ENCODE measurements around the gene GTF2H2C.
"Not testable (repeated sequence)": the region's sequence is repeated elsewhere in the genome, so short reads cannot be mapped to it uniquely, and the experiment has no call there.

Gene GTF2H2C

GRCh38 chr5:69566172-69566571 lies 6.2 kb downstream of the GTF2H2C start:
- DNase-seq (ENCODE audit: low read depth in 3 of 3): not testable (repeated sequence)

- not testable (repeated sequence) for DNase-seq (ENCODE audit: low read depth in 3 of 3)
Observed at GRCh38 chr5:69568072-69568471, 8.1 kb downstream of the GTF2H2C start.

- not testable (repeated sequence) for DNase-seq (ENCODE audit: low read depth in 3 of 3)
Observed at GRCh38 chr5:69583356-69583755, 23.4 kb downstream of the GTF2H2C start.

- DNase-seq (ENCODE audit: low read depth in 3 of 3): not testable (repeated sequence)
Observed at GRCh38 chr5:69596114-69596840, 36.3 kb downstream of the GTF2H2C start.

GRCh38 chr5:69601947-69602346 lies 42.0 kb downstream of the GTF2H2C start:
- not testable (repeated sequence) for DNase-seq (ENCODE audit: low read depth in 3 of 3)

GRCh38 chr5:69606839-69607238 lies 46.8 kb downstream of the GTF2H2C start:
- not testable (repeated sequence) for DNase-seq (ENCODE audit: low read depth in 3 of 3)

- not testable (repeated sequence) for DNase-seq (ENCODE audit: low read depth in 3 of 3)
Observed at GRCh38 chr5:69607750-69608149, 47.8 kb downstream of the GTF2H2C start.

- DNase-seq (ENCODE audit: low read depth in 3 of 3): not testable (repeated sequence)
Observed at GRCh38 chr5:69608861-69609496, 49.0 kb downstream of the GTF2H2C start.

- not testable (repeated sequence) for DNase-seq (ENCODE audit: low read depth in 3 of 3)
Observed at GRCh38 chr5:69614843-69615242, 54.9 kb downstream of the GTF2H2C start.

- DNase-seq (ENCODE audit: low read depth in 3 of 3): not testable (repeated sequence)
Observed at GRCh38 chr5:69631879-69632278, 71.9 kb downstream of the GTF2H2C start.

Data from stimulated activated CD4-positive, alpha-beta T cell treated with anti-CD3 and anti-CD28 coated beads, TNF-alpha, amount 100 ng/mL, for 24 hours (primary cell).